RWPE1 (cell line): ENCODE results near the gene MYH6.

ENCODE experiments used
- CTCF ChIA-PET: fragments of 350-600 bp; sonication (Branson Sonifier 250); formaldehyde crosslinking; extraction: SDS; loops from one replicate; lab custom pipeline; 2021; lab: Yijun Ruan, JAX
- POLR2A ChIA-PET: fragments of 400-600 bp; formaldehyde crosslinking; extraction: SDS; loops from one replicate; lab custom pipeline; 2020; ENCODE audit warnings: antibody characterized with exemption; ENCODE audit not compliant: low non-redundant PET; lab: Yijun Ruan, JAX
- DNase-seq: peaks from one replicate; pipeline ENCODE4 v3.0.0; 2012; ENCODE audit warnings: low spot score
- H3K27ac ChIP-seq: fragments of 450-650 bp; 2 replicates; pipeline ENCODE4 v1.5.1; 2017
- CTCF ChIP-seq: fragments of 450-650 bp; conservative IDR thresholded peaks from 2 replicates; pipeline ENCODE4 v1.5.1; 2017; ENCODE audit warnings: low read depth, mild to moderate bottlenecking

The MYH6 gene

GRCh38 chr14:23442721-23443356 lies 34.8 kb upstream of the MYH6 start:
- no peak for TF ChIP-seq CTCF
- DNase-seq = no peak
- H3K27ac ChIP-seq = no peak overlapping the region
- CTCF ChIA-PET = no interaction called here
- POLR2A ChIA-PET = no interaction called here

DNA sequence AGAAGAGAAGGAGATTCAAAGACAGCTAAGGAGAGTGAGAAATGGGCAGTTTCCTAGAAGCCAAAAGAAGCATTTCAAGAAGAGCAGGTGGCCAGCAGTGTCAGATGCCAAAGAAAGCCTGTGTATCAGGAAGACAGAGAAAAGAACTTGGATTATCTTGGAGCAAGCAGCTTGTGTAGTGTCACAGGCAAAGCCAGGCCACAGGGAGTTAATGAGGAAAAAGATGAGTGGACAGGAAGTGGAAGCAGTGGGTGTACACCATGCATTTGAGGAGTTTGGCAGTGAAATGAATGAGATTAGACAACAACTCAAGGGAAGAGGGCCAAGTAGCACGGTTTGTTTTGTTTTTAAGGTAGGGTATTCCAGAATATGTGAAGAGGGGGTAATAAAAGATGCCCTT lies 33.0 kb upstream of the MYH6 start:
- CTCF ChIA-PET = no interaction called here
- no peak for TF ChIP-seq CTCF
- DNase-seq = no peak
- POLR2A ChIA-PET = no interaction called here
- no peak overlapping the region for H3K27ac ChIP-seq

GRCh38 chr14:23439107-23439835 lies 31.2 kb upstream of the MYH6 start:
- ChIA-PET POLR2A (no interaction called here), CTCF (interaction anchor here (0.6 to 0.7 kb wide), 2 partner anchors 59 to 104 kb away, joined by 3 read pairs; no protein-coding TSS in a partner anchor)
- no peak overlapping the region for H3K27ac ChIP-seq
- no peak for DNase-seq
- TF ChIP-seq CTCF = no peak

DNA sequence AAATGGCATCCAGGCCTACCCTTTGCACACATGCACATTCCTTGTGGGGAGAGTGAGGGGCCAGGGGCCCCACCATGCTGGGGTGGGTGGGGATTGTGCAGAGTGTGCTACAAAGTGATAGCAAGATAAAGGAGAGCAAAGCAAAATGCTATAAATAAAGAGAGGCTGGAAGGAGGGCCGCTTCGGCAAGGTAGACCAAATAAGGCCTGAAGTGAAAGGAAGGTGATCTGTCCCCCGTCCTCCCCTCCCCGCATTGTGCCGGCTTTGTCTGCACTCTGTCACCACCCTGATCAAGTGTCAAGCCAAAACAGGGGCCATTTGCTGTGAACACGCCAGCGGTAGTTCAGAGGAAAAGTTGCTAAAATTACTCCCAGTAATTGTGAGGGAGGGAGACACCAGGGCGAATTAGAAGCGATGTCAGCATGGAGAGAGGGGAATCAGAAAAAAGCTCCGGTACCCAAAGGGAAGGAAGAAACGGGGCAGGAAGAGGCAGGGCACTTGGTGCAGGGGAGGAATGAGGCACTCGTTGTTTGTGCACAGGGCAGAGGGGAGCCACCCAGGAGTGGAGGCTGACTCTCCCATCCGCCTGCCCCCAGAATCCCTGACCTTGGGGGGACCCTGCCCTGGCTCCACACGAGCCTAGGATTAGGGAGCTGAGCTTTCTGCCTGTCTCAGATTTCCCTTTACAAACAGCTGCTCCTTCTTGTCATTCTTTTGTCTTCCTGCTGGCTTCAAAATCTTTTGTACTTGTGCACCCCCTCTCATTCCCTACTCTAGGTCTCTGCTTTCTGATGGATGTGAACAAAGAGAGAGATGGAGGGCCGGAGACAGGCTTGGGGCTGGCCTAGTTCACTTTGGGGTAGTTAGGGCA lies 30.3 kb upstream of the MYH6 start:
- no peak for TF ChIP-seq CTCF
- no peak for DNase-seq
- no peak overlapping the region for H3K27ac ChIP-seq
- POLR2A ChIA-PET = no interaction called here
- CTCF ChIA-PET = interaction anchor here (0.7 kb wide), 1 partner anchor 58 kb away, joined by 3 read pairs; no protein-coding TSS in a partner anchor

DNA sequence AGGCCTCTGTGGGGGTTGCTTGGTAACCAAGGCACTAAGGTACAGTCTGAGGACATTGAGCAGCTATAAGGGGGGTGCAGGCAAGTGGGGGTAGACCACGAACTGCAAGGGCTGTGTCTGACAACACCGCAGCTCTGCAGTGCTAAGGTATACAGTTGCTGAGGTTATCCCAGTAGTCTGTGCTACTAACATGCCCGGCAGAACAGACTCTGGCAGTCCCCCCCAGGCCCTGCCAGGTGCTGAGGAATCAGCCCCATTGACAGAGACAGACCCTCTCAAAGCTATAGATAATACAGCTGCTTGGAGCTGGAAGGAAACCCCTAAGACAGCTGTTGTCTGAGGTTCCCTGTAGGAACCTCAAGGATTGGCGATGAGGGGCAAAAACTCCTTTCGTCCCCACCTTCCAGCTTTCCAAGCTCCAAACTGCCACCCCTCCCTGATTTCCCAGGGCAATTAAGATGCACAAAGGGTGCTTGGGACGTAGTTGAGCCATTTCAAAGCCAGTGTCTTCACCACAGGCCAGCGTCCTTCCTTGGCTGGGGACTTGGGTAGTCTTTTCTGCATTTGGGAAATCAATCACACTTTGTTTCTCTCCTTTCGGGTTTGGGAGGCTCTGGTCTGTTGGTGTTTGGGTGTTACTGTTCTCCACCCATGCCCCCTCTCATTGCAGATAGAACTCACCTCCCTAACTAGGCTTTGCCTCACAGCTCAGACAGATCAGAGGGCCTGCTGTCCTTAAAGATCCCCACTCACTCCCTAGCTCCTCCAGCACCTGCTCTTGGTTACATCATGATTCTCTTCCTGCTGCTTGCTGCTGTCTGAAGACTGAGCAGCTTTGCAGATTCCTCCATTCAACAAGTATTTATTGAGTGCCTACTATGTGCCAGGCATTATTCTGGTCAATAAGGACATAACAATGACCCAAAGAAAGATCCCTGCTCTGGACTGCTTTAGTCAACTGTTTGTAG lies 29.3 kb upstream of the MYH6 start:
- no peak for DNase-seq
- no peak overlapping the region for H3K27ac ChIP-seq
- ChIA-PET CTCF (interaction anchor here (0.6 kb wide), 1 partner anchor 21 kb away, joined by 3 read pairs; no protein-coding TSS in a partner anchor), POLR2A (no interaction called here)
- no peak for TF ChIP-seq CTCF
